Peyer's patch (tissue), 4 donors: ENCODE results near the gene MYO6.

Experiments
- CTCF ChIP-seq, 6 experiments: fragments of 450-650 bp in 4 of 6; fragments of 200-600 bp in 2 of 6; sonication (generic) in 1 of 6; IDR thresholded peaks; one replicate each; pipeline ENCODE4 v1.5.1; 2017 to 2019; ENCODE audit warnings: antibody characterized with exemption in 6 of 6, mild to moderate bottlenecking in 3 of 6, moderate library complexity in 1 of 6
- POLR2A ChIP-seq, 2 donors: fragments of 450-650 bp; IDR thresholded peaks; one replicate each; pipeline ENCODE4 v1.5.1; 2017; ENCODE audit warnings: antibody characterized with exemption in 2 of 2, mild to moderate bottlenecking in 2 of 2, moderate library complexity in 2 of 2

DNA sequence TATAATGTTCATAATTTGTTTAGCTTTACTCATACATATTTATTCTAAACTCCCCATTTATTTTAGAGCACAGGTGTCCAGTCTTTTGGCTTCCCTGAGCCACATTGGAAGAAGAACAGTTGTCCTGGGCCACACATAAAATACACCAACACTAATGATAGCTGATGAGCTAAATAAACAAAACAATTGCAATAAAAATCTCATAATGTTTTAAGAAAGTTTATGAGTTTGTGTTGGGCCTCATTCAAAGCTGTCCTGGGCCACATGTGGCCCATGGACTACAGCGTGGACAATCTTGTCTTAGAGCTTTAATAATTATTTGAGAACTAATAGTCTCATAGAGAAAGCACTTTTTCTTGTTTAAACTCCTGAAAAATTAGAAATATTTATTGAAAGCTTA lies 131.3 kb downstream of the MYO6 start:
- TF ChIP-seq CTCF (IDR thresholded peaks at IDR 0.05) (no peak), POLR2A (IDR thresholded peaks at IDR 0.05) (no peak)
